Smooth muscle cell (in vitro differentiated cells): ENCODE results near the gene MPRIP. TPM values are rescaled to one million over a fixed set of nuclear protein-coding genes. Genes with fewer than 3 reads are reported as not detected.

Experiments
- DNase-seq: peaks from one replicate; lab custom pipeline; 2025; ENCODE audit not compliant: unreplicated experiment; lab: John Stamatoyannopoulos, UW
- H2AFZ ChIP-seq: fragments of 200-600 bp; sonication (generic); 2 replicates; pipeline ENCODE4 v1.6.0; 2016; ENCODE audit warnings: antibody characterized with exemption, low read depth, mild to moderate bottlenecking
- H3F3A ChIP-seq: fragments of 200-600 bp; sonication (generic); 2 replicates; pipeline ENCODE4 v1.6.0; 2017; ENCODE audit warnings: antibody characterized with exemption, low read depth
- H3K27ac ChIP-seq: fragments of 200-600 bp; sonication (generic); 2 replicates; pipeline ENCODE4 v1.5.1; 2016; ENCODE audit warnings: low read depth, mild to moderate bottlenecking
- H3K27me3 ChIP-seq: fragments of 200-600 bp; sonication (generic); 2 replicates; pipeline ENCODE4 v1.6.1; 2016; ENCODE audit warnings: low read depth, mild to moderate bottlenecking
- H3K36me3 ChIP-seq: fragments of 200-600 bp; sonication (generic); 2 replicates; pipeline ENCODE4 v1.5.1; 2016; ENCODE audit warnings: low read depth
- H3K4me1 ChIP-seq: fragments of 200-600 bp; sonication (generic); 2 replicates; pipeline ENCODE4 v1.5.1; 2016; ENCODE audit warnings: low read depth
- H3K4me2 ChIP-seq: fragments of 200-600 bp; sonication (generic); 2 replicates; pipeline ENCODE4 v1.6.0; 2016; ENCODE audit warnings: mild to moderate bottlenecking
- H3K4me3 ChIP-seq: fragments of 200-600 bp; sonication (generic); 2 replicates; pipeline ENCODE4 v1.5.1; 2016; ENCODE audit warnings: mild to moderate bottlenecking
- H3K79me2 ChIP-seq: fragments of 200-600 bp; sonication (generic); 2 replicates; pipeline ENCODE4 v1.6.0; 2016; ENCODE audit warnings: low read depth, mild to moderate bottlenecking
- H3K9ac ChIP-seq: fragments of 200-600 bp; sonication (generic); 2 replicates; pipeline ENCODE4 v1.6.0; 2016; ENCODE audit warnings: low read depth
- H3K9me3 ChIP-seq: fragments of 200-600 bp; sonication (generic); replicated peaks from 2 replicates; pipeline ENCODE4 v1.5.1; 2016; ENCODE audit warnings: low read depth
- H4K20me1 ChIP-seq: fragments of 200-600 bp; sonication (generic); 2 replicates; pipeline ENCODE4 v1.6.0; 2016; ENCODE audit warnings: low read depth
- CTCF ChIP-seq: fragments of 200-600 bp; sonication (generic); IDR thresholded peaks from 2 replicates; pipeline ENCODE4 v1.5.1; 2017; ENCODE audit warnings: borderline replicate concordance, mild to moderate bottlenecking, antibody characterized with exemption; ENCODE audit not compliant: insufficient read depth, poor library complexity, severe bottlenecking
- WGBS: methylation state at CpG from one replicate; pipeline ENCODE4 v1.1.7; 2016; ENCODE audit warnings: low lambda C conversion rate; 5-methylcytosine and 5-hydroxymethylcytosine counted together
- polyA plus RNA-seq: library from polyadenylated mRNA; unstranded; fragments of >200 nt; fragmentation: Nextera tagmentation; extraction: Ambion mirVana; gene quantifications from 2 replicates; pipeline ENCODE4 v1.2.1, GENCODE V29; 2016
- total RNA-seq: library from RNA; depleted of rRNA; stranded (reverse); fragments of >200 nt; gene quantifications from 2 replicates; pipeline ENCODE4 v1.2.3, GENCODE V29; 2014

Gene MPRIP
- total and polyA plus RNA-seq, 2 experiments from 2014 or later, result 58.8 to 69.3 TPM

GRCh38 chr17:17022456-17022855 lies 19.8 kb upstream of the MPRIP start:
- H3K9ac ChIP-seq, result no peak overlapping the region
- H3K4me2 ChIP-seq, result no peak overlapping the region
- peaks cover 14% of the 10 kb centered on the region for H3K4me1 ChIP-seq
- no peaks in the 10 kb centered on the region for H3K9me3 ChIP-seq
- H3K36me3 ChIP-seq, result no peaks in the 10 kb centered on the region
- H3K27me3 ChIP-seq, result no peaks in the 10 kb centered on the region
- no peaks in the 10 kb centered on the region for H3K79me2 ChIP-seq
- no peak overlapping the region for H2AFZ ChIP-seq
- WGBS, result 87% methylated on average over 5 of the region's 5 CpGs
- H3K4me3 ChIP-seq, result no peak overlapping the region
- peaks cover 9% of the 10 kb centered on the region for H3F3A ChIP-seq
- H4K20me1 ChIP-seq, result no peaks in the 10 kb centered on the region
- no peak for DNase-seq
- TF ChIP-seq CTCF, result no peak
- H3K27ac ChIP-seq, result no peak overlapping the region

GRCh38 chr17:17024778-17025300 lies 17.4 kb upstream of the MPRIP start:
- Histone ChIP-seq H4K20me1 (no peaks in the 10 kb centered on the region), H3K9me3 (no peaks in the 10 kb centered on the region), H3K4me1 (peaks cover 25% of the 10 kb centered on the region), H3F3A (peaks cover 9% of the 10 kb centered on the region), H2AFZ (no peak overlapping the region), H3K36me3 (no peaks in the 10 kb centered on the region), H3K4me2 (no peak overlapping the region), H3K4me3 (no peak overlapping the region), H3K79me2 (no peaks in the 10 kb centered on the region), H3K27ac (no peak overlapping the region), H3K27me3 (no peaks in the 10 kb centered on the region), H3K9ac (no peak overlapping the region)
- 85% methylated on average over 8 of the region's 8 CpGs for WGBS
- no peak for TF ChIP-seq CTCF
- DNase-seq, result no peak

- no peak for DNase-seq
- Histone ChIP-seq H3K9ac (no peak overlapping the region), H3K9me3 (no peaks in the 10 kb centered on the region), H3K79me2 (no peaks in the 10 kb centered on the region), H3K4me2 (no peak overlapping the region), H3K27ac (no peak overlapping the region), H3K4me1 (peaks cover 25% of the 10 kb centered on the region), H3F3A (peaks cover 9% of the 10 kb centered on the region), H3K36me3 (no peaks in the 10 kb centered on the region), H3K27me3 (no peaks in the 10 kb centered on the region), H2AFZ (no peak overlapping the region), H4K20me1 (no peaks in the 10 kb centered on the region), H3K4me3 (no peak overlapping the region)
- 70% methylated on average over 5 of the region's 5 CpGs for WGBS
- TF ChIP-seq CTCF, result no peak
Measured at GRCh38 chr17:17025621-17026020, 16.6 kb upstream of the MPRIP start.

GRCh38 chr17:17026163-17026562 lies 16.1 kb upstream of the MPRIP start:
- Histone ChIP-seq H3K4me3 (no peak overlapping the region), H3F3A (peaks cover 11% of the 10 kb centered on the region), H2AFZ (no peak overlapping the region), H3K27me3 (no peaks in the 10 kb centered on the region), H4K20me1 (no peaks in the 10 kb centered on the region), H3K4me2 (no peak overlapping the region), H3K4me1 (peaks cover 19% of the 10 kb centered on the region), H3K9ac (no peak overlapping the region), H3K9me3 (no peaks in the 10 kb centered on the region), H3K27ac (no peak overlapping the region), H3K36me3 (no peaks in the 10 kb centered on the region), H3K79me2 (no peaks in the 10 kb centered on the region)
- TF ChIP-seq CTCF, result no peak
- no peak for DNase-seq
- 87% methylated on average over 9 of the region's 9 CpGs for WGBS
